SK-N-SH (cell line): Measurements from ENCODE around the gene MYH11. TPM values are rescaled to one million over a fixed set of nuclear protein-coding genes. Genes with fewer than 3 reads are reported as not detected.

Experiments
- CTCF ChIA-PET: fragments of 300-600, 350-600 bp; formaldehyde crosslinking; extraction: SDS; loops from one replicate; lab custom pipeline; 2021; lab: Yijun Ruan, JAX
- POLR2A ChIA-PET: fragments of 350-600 bp; sonication (Branson Sonifier 250); formaldehyde crosslinking; extraction: SDS; loops from one replicate; lab custom pipeline; 2020; ENCODE audit warnings: antibody characterized with exemption, inconsistent platforms; lab: Yijun Ruan, JAX
- DNase-seq: peaks from one replicate; pipeline ENCODE4 v3.0.0; 2012
- H2AFZ ChIP-seq: fragments of 200-600 bp; sonication (generic); 2 replicates; pipeline ENCODE4 v1.8.1; 2016; ENCODE audit warnings: antibody characterized with exemption, mild to moderate bottlenecking, low read depth
- H3F3A ChIP-seq: fragments of 200-600 bp; sonication (generic); replicated peaks from 2 replicates; pipeline ENCODE3; 2016; ENCODE audit warnings: antibody characterized with exemption, mild to moderate bottlenecking; ENCODE audit not compliant: insufficient read depth
- H3K27ac ChIP-seq, 2 experiments: fragments of 200-500 bp in 1 of 2; fragments of 200-600 bp in 1 of 2; sonication (Bioruptor generic) in 1 of 2; sonication (generic), shearing (Covaris generic) in 1 of 2; 2 replicates each; pipeline versions ENCODE4 v1.5.1 to v1.6.1; 2014 to 2016; ENCODE audit warnings: low read depth in 2 of 2, inconsistent platforms in 1 of 2, low read length in 1 of 2, mild to moderate bottlenecking in 1 of 2, mixed read lengths in 1 of 2
- H3K27me3 ChIP-seq: fragments of 200-600 bp; sonication (generic), shearing (Covaris generic); 2 replicates; pipeline ENCODE4 v1.6.1; 2016; ENCODE audit warnings: mixed run types; ENCODE audit not compliant: insufficient read depth
- H3K36me3 ChIP-seq, 2 experiments: fragments of 200-500 bp in 1 of 2; fragments of 200-600 bp in 1 of 2; sonication (Bioruptor generic) in 1 of 2; sonication (generic) in 1 of 2; replicated peaks in 1 of 2; 2 replicates each; pipeline versions ENCODE3 to v1.5.1; 2014 to 2016; ENCODE audit warnings: low read length in 1 of 2, mild to moderate bottlenecking in 1 of 2; ENCODE audit not compliant: insufficient read depth in 2 of 2, control insufficient read depth in 1 of 2
- H3K4me1 ChIP-seq, 2 experiments: fragments of 200-500 bp in 1 of 2; fragments of 200-600 bp in 1 of 2; sonication (Bioruptor generic) in 1 of 2; sonication (generic), shearing (Covaris generic) in 1 of 2; 2 replicates each; pipeline versions ENCODE4 v1.5.1 to v1.6.1; 2014 to 2016; ENCODE audit warnings: low read depth in 1 of 2, low read length in 1 of 2, mixed run types in 1 of 2; ENCODE audit not compliant: insufficient read depth in 2 of 2, control insufficient read depth in 1 of 2
- H3K4me2 ChIP-seq: fragments of 200-600 bp; sonication (generic), shearing (Covaris generic); 2 replicates; pipeline ENCODE4 v1.6.1; 2017; ENCODE audit warnings: mixed run types
- H3K4me3 ChIP-seq, 2 experiments: fragments of 200-500 bp in 1 of 2; fragments of 200-600 bp in 1 of 2; sonication (Bioruptor generic) in 1 of 2; sonication (generic), shearing (Covaris generic) in 1 of 2; 2 replicates each; pipeline versions ENCODE4 v1.5.1 to v1.8.1; 2014 to 2016; ENCODE audit warnings: low read depth in 2 of 2, inconsistent platforms in 1 of 2, low read length in 1 of 2, mild to moderate bottlenecking in 1 of 2, mixed read lengths in 1 of 2, moderate library complexity in 1 of 2
- H3K79me2 ChIP-seq: fragments of 200-600 bp; sonication (generic); 2 replicates; pipeline ENCODE4 v1.8.1; 2017; ENCODE audit warnings: mild to moderate bottlenecking; ENCODE audit not compliant: insufficient read depth
- H3K9ac ChIP-seq: fragments of 200-600 bp; sonication (generic); 2 replicates; pipeline ENCODE4 v1.6.1; 2017; ENCODE audit warnings: mixed run types
- H3K9me2 ChIP-seq: fragments of 200-600 bp; sonication (generic); 2 replicates; pipeline ENCODE4 v1.6.1; 2017; ENCODE audit warnings: mixed run types
- H3K9me3 ChIP-seq: fragments of 200-600 bp; sonication (generic); 2 replicates; pipeline ENCODE4 v1.6.1; 2017; ENCODE audit warnings: mixed run types, mild to moderate bottlenecking, moderate library complexity
- H4K20me1 ChIP-seq: fragments of 200-600 bp; sonication (generic); 2 replicates; pipeline ENCODE4 v1.6.1; 2017; ENCODE audit warnings: mild to moderate bottlenecking, mixed run types; ENCODE audit not compliant: insufficient read depth
- CTCF ChIP-seq: fragments of 200-600 bp; sonication (generic); IDR thresholded peaks from 2 replicates; pipeline ENCODE4 v1.6.1; 2017; ENCODE audit warnings: antibody characterized with exemption, mild to moderate bottlenecking, moderate library complexity
- EP300 ChIP-seq, 2 experiments: IDR thresholded peaks; 2 replicates each; pipeline versions ENCODE4 v1.4.0 to v1.6.1; 2012; ENCODE audit warnings: borderline replicate concordance in 1 of 2, low read depth in 1 of 2, low read length in 1 of 2
- JUND ChIP-seq: IDR thresholded peaks from 2 replicates; pipeline ENCODE4 v1.4.0; 2012
- MEF2A ChIP-seq: IDR thresholded peaks from 2 replicates; pipeline ENCODE4 v1.4.0; 2012; ENCODE audit warnings: low read depth, borderline replicate concordance
- NFIC ChIP-seq: IDR thresholded peaks from 2 replicates; pipeline ENCODE4 v1.4.0; 2012; ENCODE audit warnings: borderline replicate concordance
- NRF1 ChIP-seq: IDR thresholded peaks from 2 replicates; pipeline ENCODE4 v1.6.1; 2012; ENCODE audit warnings: low read depth, mild to moderate bottlenecking, low read length
- TAF1 ChIP-seq: IDR thresholded peaks from 2 replicates; pipeline ENCODE4 v1.6.1; 2012; ENCODE audit warnings: low read depth, mild to moderate bottlenecking, low read length, moderate library complexity, borderline replicate concordance
- TEAD4 ChIP-seq: IDR thresholded peaks from 2 replicates; pipeline ENCODE4 v1.4.0; 2012; ENCODE audit warnings: mild to moderate bottlenecking, borderline replicate concordance; ENCODE audit not compliant: insufficient read depth
- ZBTB33 ChIP-seq: IDR thresholded peaks from 2 replicates; pipeline ENCODE4 v1.4.0; 2012; ENCODE audit warnings: low read depth, borderline replicate concordance
- WGBS: methylation state at CpG from one replicate; pipeline ENCODE4 v1.1.6; 2017; ENCODE audit warnings: low lambda C conversion rate; 5-methylcytosine and 5-hydroxymethylcytosine counted together
- polyA plus RNA-seq, 3 experiments: library from polyadenylated mRNA; depleted of rRNA; stranded (reverse); fragments of >200 nt; gene quantifications; 2 replicates each; pipeline ENCODE4 v1.2.3, GENCODE V29; 2012

MYH11 gene
- polyA plus RNA-seq, 1 of the 3 experiments (the other 2 are of a cell fraction): 0.02 TPM

- TF ChIP-seq CTCF (no peak), ZBTB33 (no peak), TEAD4 (no peak)
These were observed 85.1 kb downstream of the MYH11 start (continued) for GRCh38 chr16:15771694-15772093.

- H3K36me3 ChIP-seq: no peaks in the 10 kb centered on the region
- H3K9ac ChIP-seq: no peak overlapping the region
- no peak overlapping the region for H2AFZ ChIP-seq
- H3K9me2 ChIP-seq: no peaks in the 10 kb centered on the region
- H3K27me3 ChIP-seq: no peaks in the 10 kb centered on the region; the same call in 1 of the 2 replicates
- no peak for DNase-seq
- ChIA-PET POLR2A (no interaction called here), CTCF (interaction anchor here (0.7 to 1.6 kb wide), 3 partner anchors 51 to 52 kb away, joined by 3 to 4 read pairs (median 3); no protein-coding TSS in a partner anchor)
- H3F3A ChIP-seq: no peaks in the 10 kb centered on the region
- H3K9me3 ChIP-seq: no peaks in the 10 kb centered on the region
- no peak overlapping the region for H3K27ac ChIP-seq
- H4K20me1 ChIP-seq: no peaks in the 10 kb centered on the region
- H3K4me2 ChIP-seq: no peak overlapping the region
- WGBS: 47% methylated on average over 3 of the region's 3 CpGs
- H3K4me1 ChIP-seq: no peaks in the 10 kb centered on the region
- H3K79me2 ChIP-seq: no peaks in the 10 kb centered on the region
- no peak overlapping the region for H3K4me3 ChIP-seq
- TF ChIP-seq JUND (no peak), MEF2A (no peak), EP300 (IDR thresholded peaks at IDR 0.05; ENCODE audit: borderline replicate concordance in 1 of 2, low read depth in 1 of 2, low read length in 1 of 2) (no peak), NFIC (no peak)
These were observed 86.3 kb downstream of the MYH11 start for GRCh38 chr16:15770512-15770911.

GRCh38 chr16:15770107-15770506, 86.7 kb downstream of the MYH11 start:
- H3K4me1 ChIP-seq: no peaks in the 10 kb centered on the region
- no peaks in the 10 kb centered on the region for H4K20me1 ChIP-seq
- H3F3A ChIP-seq: no peaks in the 10 kb centered on the region
- no peaks in the 10 kb centered on the region for H3K36me3 ChIP-seq
- TF ChIP-seq JUND (no peak), TAF1 (no peak), NFIC (no peak), NRF1 (no peak)
- ChIA-PET CTCF (interaction anchor here (0.9 to 1.6 kb wide), 2 partner anchors 51 to 52 kb away, joined by 3 to 4 read pairs; no protein-coding TSS in a partner anchor), POLR2A (no interaction called here)
- H3K9me2 ChIP-seq: no peaks in the 10 kb centered on the region
- H3K4me3 ChIP-seq: no peak overlapping the region
- H3K9me3 ChIP-seq: no peaks in the 10 kb centered on the region
- no peak for DNase-seq
- H3K4me2 ChIP-seq: no peak overlapping the region
- H3K79me2 ChIP-seq: no peaks in the 10 kb centered on the region
- H2AFZ ChIP-seq: no peak overlapping the region
- no peak overlapping the region for H3K9ac ChIP-seq
- no peaks in the 10 kb centered on the region; the same call in 1 of the 2 replicates for H3K27me3 ChIP-seq
- WGBS: 49% methylated on average over 7 of the region's 7 CpGs
- H3K27ac ChIP-seq: no peak overlapping the region
